K562 treated with DMSO at 1 percent for 48 hours (cell line): Measurements from ENCODE around the gene SULT1E1. TPM values are rescaled to one million over a fixed set of nuclear protein-coding genes. Genes with fewer than 3 reads are reported as not detected.

ENCODE experiments used
- total RNA-seq: library from RNA; unstranded; fragments of 300-600 nt; gene quantifications from 2 replicates; pipeline ENCODE4 v1.2.3, GENCODE V29; 2022; ENCODE audit warnings: low replicate concordance; ENCODE audit errors: extremely low read depth

Gene SULT1E1
- total RNA-seq = not detected in 2 replicates

GRCh38 chr4:69860052-69860451 is at the start of gene SULT1E1:
TSS of gene SULT1E1 (minus strand) at chr4:69860145. CDS start at chr4:69857644, 2,501 bp downstream.

Other genes starting within 250 kb of the SULT1E1 start
- gene UGT2A2, start 220.5 kb downstream of the SULT1E1 start, total RNA-seq = not detected in 2 replicates
- not detected in 2 replicates for gene UGT2A1, start 206.9 kb downstream of the SULT1E1 start, total RNA-seq
- not detected in 2 replicates for gene SULT1B1, start 99.5 kb downstream of the SULT1E1 start, total RNA-seq
- not detected in 2 replicates for gene CSN1S1, start 70.9 kb upstream of the SULT1E1 start, total RNA-seq
- gene CSN2, start 105.6 kb upstream of the SULT1E1 start, total RNA-seq = not detected in 2 replicates
- gene STATH, start 135.8 kb upstream of the SULT1E1 start, total RNA-seq = not detected in 2 replicates
- gene HTN3, start 168.3 kb upstream of the SULT1E1 start, total RNA-seq = not detected in 2 replicates
- gene HTN1, start 190.3 kb upstream of the SULT1E1 start, total RNA-seq = not detected in 2 replicates